Brain pericyte (primary cell): ENCODE measurements around the gene ITSN1.
"Not testable (repeated sequence)": the region's sequence is repeated elsewhere in the genome, so short reads cannot be mapped to it uniquely, and the experiment has no call there.

Source experiments
- DNase-seq: peaks from one replicate; pipeline ENCODE4 v3.0.0-alpha.2; 2012; ENCODE audit warnings: low read depth, low spot score

Gene ITSN1

DNA sequence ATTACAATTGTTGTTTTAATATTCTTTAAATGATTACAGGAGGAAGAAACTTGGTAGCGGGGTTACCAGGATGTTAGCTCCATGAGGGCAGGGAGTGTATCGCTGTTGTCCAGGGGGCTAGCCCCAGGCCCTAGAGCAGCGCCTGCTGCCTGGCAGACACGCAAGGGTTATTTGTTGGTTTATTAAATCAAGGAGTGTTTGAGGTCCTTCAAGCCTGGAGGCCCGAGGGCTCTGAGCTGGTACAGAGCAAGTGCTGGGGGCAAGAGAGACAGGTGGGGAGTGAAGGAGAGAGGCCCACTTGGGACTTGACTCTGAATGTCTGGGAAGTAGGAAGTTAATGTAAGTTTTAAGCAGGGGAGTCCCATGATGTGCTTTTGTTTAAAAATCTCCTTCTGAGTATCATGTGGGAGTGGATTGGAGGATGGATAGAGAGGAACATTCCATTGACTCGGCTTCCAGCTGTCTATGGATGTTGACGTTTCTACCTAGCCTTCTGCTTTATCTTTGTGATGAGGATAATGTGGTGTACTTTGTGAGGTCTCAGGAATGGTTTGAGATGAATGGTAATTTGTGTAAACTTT is 8.7 kb downstream of the ITSN1 start:
- no peak for DNase-seq

DNA sequence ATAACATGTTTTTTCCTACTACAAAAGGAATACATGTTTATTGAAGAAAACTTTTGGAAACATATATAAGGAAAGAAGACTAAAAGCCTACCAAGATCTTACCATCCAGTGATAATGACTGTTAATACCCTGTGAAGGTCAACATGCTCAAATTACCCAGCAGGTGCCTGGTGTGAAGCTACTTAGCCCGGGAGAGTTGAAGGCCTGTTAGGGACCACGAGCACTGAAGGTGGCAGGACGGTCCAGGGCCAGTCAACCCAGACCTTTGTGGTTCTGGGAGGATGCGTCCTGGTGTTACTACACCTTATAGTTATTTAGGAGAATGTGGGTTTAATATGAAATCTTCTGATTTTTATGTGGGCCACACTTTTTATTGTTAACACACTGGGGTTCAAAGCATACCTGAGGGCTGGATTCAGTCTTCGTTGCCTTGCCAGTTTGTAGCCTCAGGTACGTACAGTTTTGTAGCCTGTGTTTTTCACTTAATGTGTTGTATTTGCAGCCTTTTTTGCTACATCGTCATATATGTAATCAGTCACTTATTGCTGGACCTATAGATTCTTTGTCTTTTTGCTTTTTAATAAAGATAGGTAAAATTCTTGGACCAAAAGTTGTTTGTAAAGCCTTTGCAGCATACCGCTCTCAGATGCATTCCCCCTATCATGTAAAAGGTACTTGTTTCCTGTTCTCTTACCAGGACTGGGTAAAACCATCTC is 9.8 kb downstream of the ITSN1 start:
- no peak for DNase-seq

DNA sequence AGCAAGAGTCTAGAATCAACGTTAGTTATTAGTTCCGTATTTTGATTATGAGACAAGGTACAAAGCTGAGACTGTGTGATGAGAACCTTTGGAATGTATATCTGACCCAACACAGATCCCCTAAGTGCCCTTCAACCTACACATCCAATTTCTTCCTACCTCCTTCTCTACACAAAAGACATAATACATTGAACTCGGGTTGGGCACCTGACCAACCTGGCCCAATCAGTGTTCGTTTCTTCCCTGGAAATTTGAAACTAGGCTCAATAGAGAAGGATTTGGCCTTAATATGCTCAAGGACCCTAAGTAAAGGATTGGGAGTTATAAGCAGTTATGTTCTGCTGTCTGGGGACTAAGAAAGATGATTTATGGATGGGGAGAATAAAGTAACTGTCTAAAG is 12.1 kb downstream of the ITSN1 start:
- no peak for DNase-seq

DNA sequence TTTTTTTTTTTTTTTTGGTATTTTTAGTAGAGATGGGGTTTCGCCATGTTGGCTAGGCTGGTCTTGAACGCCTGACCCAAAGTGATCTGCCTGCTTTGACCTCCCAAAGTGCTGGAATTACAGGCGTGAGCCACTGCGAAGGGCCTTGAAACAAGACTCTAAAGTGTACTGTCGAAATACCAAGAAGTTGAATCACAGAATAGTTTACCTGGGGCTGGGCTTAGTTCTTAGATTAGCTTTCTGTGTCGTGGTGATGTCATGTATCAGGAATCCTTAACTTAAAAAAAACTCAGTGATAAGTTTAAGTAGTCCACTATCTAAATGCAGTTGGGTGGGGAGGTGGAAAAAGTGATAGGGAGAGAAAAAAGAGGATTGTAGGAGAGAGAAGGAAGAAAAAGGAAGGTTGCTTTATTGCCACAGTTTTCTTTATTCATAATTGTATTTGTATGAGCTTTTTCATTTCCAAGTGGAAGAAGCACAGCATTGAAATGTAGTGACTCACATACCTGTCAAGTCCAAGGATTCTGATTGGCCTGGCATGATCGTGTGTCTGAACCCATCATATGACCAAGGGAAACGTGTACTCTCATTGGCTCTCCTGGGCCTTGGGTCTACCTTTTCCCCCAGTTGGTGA is 13.4 kb downstream of the ITSN1 start:
- no peak for DNase-seq

DNA sequence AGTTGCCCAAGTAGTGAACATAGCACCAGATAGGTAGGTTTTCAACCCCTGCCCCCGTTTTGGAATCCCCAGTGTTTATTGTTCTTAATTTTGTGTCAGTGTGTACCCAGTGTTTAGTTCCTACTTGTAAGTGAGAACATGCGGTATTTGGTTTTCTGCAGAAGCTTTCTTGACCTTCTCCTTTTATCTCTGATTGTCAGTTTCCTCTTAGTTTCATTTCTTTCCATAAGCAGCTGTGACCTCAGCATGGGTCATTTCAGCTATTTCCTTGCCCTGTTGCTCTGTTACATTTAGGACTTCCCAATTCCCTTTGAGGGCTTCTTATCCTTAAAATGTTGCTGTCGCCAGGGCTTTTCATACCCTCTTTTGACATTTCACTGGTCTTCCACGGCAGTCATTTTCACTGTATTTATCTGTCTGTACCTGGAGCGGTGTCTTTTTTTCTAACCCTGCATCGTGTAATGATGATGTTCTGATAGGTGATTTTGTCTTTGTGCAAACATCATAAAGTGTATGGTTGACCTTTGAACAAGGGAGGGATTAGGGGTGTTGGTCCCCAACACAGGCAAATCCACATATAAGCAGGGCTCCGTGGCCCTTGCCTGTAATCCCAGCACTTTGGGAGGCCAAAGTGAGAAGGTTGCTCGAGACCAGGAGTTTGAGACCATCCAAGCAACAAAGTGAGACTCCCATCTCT is 15.0 kb downstream of the ITSN1 start:
- DNase-seq = no peak

DNA sequence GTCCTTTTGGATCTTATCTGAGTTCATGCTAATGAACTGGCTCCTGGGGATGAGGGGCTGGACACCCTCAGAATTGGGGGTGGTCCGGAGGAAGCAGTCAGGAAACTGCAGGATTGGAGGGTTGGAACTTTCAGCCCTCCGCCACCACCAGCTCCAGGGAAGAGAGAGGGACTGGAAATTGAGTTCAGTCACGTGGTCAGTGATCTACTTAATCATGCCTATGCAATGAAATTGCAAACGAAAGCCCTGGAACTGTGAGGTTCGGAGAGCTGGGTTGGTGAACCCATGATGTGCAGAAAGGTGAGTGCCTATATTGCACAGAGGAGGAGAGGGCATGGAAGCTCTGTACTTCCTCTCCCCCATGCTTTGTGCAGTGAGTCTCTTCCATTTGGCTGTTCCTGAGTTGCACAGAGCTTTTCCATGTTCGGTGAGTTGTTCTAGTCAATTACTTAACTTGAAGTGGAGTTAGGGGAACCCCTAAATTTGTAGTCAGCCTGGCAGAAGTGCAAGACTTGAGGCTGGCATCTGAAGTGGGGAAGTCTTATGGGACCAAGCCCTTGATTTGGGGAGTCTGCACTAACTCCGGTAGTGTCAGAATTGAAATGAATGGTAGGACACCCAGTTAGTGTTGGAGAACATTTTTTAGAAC is 16.7 kb downstream of the ITSN1 start:
- DNase-seq = no peak

DNA sequence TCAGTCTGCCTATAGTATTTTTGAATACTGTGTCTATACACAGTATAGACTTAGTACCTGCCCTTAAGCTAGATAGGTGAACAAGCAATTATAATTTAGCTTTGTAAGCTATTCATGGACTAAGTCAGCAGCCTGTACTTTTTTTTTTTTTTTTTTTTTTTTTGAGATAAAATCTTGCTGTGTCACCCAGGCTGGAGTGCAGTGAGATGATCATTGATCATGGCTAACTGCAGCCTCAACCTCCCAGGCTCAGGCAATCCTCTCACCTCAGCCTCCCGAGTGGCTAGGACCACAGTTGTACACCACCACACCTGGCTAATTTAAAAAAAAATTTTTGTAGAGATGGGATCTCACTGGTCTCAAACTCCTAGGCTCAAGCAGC is 17.3 kb downstream of the ITSN1 start:
- DNase-seq = no peak

DNA sequence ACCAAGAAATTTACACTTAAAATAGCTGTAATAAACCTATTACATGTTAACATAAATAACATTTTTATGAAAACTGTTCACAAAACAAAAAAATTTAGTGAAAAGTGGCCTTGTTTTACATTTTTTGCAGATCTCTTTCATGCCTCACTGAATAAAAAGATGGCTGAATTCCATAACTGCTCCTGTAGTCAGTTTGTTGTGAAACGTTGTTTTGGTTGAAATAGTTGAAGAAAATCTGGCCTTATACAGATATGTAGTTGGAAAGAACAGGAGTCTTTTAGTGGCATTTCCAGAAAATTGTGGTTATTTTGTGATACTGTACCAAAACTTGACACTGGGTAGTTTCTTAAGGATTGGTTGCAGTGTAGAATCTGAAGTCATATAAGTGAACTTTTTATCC is 18.1 kb downstream of the ITSN1 start:
- no peak for DNase-seq

DNA sequence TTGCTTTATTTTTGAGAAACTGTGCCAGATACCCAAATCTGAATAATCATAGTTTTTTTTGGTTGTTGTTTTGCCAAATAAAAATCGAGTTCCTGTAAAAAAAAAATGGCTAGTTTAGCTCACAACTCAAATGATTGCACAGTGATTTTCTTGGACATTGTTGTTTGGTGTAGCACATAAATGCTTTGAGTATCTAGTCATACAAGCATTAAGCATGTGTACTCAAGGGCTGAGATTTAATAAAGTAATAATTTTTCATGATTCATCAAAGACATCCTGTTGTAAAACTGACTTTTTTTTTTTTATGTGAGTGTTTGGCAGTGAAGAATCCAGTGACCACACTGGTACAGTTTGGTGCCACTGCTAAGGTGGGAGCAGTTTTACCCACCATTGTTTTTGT is 18.8 kb downstream of the ITSN1 start:
- no peak for DNase-seq

DNA sequence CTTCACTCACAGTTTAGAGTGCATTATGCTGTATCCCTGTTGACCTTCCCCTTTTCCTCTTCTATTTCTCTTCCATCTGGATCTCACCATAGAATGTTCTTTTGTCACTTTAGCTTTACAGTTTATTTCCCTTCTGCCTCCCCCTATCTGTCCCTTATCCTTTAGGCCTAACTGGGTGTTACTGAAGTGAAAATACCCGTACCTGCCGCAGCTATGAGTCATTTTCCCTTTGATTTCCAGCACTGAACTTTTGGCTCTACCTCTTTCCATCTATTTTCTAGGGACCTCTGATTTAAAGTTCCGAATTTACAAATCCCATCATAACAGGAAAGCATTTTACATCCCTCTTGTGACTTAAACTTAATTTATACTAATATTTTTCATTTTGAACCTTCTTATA is 19.7 kb downstream of the ITSN1 start:
- DNase-seq = no peak

DNA sequence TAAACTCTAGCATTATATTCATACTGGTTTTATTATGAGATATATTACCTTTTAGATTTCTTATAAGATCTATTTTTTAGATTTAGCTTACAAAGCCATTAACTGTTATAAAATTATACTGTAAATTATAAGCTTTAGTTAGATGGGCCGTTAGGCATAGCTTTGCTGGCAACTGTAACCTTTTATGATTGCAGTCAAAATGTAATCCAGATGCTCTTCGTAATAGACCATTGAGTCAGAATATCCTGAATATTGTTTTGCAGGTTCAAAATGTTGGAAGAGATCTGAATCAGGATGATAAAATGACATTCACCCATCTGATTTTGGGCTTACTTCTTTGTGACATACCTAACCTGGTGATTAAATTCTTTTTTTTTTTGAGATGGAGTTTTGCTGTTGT is 20.9 kb downstream of the ITSN1 start:
- DNase-seq = no peak

DNA sequence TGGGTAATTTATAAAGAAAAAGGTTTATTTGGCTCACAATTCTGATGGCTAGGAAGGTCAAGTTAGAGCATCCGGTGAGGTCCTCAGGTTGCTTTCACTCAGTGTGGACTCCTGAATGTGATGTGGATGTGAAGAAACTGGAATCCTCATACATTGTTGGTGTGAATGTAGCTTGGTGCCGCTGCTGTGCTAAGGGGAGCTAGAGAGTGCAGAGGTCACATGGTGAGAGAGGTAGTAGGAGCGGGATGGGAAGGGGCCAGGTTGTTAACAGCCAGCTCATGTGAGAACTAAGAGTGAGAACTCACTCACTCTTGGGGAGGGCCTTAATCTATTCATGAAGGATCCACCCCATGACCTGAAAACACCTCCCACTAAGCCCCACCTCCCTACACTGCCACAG is 21.8 kb downstream of the ITSN1 start:
- no peak for DNase-seq

DNA sequence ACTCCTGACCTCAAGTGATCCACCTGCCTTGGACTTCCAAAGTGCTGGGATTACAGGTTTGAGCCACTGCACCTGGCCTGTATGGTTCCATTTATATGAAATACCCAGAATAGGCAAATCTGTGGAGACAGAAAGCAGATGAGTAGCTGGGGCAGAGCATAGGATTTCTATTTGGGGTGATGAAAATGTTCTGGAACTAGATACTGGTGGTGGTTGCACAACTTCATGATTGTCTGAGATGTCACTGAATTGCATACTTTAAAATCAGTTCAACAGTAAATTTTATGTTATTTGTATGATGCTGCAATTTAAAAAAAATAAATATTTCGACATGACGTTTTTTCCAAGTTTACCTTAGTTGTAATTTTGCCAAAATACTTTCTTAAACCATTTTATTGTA is 23.9 kb downstream of the ITSN1 start:
- DNase-seq = no peak

DNA sequence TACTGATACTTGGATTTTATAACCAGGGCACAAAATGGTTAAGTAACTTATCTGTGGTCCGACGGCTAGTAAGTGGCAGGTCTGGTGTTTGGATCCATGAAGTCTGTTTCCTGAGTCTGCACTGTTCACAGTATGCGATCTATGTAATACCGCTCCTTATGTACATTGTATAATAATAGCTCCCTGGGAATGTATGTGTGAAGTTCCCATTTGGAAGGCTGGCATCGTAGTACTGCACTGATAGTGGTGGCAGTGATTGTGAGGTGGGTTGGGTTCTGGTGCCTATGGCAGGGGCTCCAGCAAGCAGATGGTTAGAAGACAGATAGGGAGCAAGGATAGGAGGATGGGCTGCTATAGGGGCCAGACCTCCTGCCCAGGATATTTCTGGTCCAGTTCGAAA is 25.3 kb downstream of the ITSN1 start:
- DNase-seq = no peak

DNA sequence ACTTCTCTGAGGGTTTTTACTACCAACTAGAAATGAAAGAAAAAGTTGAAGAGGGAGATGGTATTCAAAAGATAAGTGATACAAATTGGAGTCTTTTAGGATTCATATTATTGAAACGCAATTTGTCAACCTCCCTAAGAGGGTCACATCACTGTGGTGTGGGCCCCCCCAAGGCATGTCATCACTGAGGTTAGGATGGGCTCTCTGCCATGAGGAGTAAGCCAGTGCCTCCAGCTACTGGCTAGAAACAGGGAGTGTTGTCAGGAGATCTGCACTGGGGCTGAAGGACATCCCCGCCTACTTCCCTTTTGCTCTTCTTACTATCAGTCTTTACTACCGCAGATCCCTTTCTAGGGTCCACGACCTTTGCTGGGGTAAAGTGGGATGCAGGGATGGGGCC is 25.9 kb downstream of the ITSN1 start:
- DNase-seq = no peak

DNA sequence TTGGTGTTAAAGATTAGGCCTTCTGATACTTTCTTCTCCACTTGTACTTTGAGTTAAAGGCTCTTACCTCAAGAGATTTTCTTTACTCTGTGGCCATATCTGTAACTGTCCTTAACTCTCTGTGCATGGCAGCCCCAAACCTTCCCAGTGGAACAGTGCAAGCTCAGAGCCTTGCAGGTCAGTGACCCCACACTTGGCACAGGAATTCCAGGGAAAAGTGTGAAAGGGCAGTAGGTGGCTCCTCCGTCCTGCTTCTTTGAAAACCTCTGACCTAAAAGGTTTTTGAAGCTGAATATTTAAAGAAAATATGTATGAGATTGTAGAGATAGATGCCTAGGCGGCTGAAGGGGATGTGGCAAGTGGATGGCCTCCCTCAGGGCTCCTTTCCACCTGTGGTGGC is 26.3 kb downstream of the ITSN1 start:
- no peak for DNase-seq

DNA sequence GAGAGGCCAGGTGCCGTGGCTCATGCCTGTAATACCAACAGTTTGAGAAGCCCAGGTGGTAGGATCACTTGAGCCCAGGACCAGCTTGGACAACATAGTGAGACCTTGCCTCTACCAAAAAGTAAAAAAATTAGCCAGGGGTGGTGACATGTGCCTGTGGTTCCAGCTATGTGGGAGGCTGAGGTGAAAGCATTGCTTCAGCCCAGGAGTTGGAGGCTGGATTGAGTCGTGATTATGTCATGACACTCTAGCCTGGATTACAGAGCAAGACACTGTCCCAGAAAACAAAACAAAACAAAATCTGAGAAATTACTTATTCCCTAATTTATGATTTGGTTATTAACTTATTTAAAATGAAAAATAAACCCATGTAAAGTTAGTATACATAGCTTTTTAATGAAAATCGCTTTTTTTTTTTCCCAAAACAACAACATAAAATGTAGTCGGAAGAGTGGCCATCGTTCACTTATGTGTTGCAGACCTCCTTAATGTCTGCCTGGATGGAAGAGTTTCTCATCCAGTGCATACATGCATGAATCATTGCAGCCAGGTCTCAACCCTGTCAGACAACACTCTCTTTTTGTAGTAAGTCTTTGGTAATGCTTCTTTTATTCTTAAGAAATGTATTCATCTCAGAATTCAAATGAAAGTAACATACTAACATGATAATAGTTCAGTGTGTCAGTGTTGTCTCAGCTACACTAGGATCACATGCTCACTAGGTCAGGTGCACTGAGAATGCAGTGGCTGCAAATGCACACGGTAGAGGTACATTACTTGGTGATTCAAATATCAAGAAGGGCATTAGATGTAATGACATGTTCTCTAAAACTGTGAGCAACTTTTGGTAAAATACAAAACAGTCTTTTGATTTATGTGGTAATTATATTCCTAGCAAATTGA is 28.0 kb downstream of the ITSN1 start:
- no peak for DNase-seq

DNA sequence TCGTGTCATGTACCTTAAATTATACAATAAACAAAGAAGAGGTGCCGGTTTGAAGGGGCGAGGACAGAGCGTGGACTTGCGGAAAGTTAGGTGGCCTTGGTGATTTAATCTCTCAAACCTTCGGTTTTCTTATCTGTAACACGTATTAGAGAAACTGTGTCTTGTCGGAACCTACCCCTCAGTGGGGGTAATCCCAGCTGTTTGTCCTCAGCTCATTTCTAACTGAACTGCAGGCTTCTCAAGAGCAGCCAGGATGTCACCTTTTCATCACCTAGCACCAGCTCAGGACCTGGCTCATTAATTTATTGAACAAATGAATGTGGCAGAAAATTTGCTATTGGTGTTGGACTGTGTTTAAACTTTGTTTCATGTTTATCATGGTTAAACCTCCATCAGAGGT is 31.2 kb downstream of the ITSN1 start:
- no peak for DNase-seq

DNA sequence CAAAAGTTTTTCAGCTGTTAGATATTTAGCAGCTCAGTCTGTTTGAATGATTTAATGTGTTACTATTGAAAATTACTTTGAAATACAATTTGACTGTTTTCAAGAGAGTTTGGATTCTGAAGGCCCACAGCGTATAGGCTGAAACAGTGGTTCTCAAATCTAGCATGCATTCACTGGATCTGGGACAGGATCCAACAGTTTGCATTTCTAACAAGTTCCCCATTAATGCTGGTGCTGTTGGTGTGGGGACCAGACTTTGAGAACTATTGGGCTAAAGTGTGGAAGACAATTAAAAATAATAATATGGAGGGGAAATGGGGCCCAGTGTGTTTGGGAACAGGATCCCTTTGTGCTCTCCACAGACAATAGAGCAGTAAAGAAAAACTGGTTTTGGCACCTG is 31.9 kb downstream of the ITSN1 start:
- no peak for DNase-seq

DNA sequence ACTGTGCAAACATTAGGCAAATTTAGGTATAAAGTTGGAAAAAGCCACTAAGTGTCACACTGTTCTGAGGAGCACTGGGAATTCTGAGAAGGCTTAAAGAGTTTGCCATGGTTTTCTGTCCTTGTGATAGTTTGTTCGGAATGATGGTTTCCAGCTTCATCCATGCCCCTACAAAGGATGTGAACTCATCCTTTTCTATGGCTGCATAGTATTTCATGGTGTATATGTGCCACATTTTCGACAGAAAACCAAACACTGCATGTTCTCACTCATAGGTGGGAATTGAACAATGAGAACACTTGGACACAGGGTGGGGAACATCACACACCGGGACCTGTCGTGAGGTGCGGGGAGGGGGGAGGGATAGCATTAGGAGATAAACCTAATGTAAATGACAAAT is 34.4 kb downstream of the ITSN1 start:
- not testable (repeated sequence) for DNase-seq

DNA sequence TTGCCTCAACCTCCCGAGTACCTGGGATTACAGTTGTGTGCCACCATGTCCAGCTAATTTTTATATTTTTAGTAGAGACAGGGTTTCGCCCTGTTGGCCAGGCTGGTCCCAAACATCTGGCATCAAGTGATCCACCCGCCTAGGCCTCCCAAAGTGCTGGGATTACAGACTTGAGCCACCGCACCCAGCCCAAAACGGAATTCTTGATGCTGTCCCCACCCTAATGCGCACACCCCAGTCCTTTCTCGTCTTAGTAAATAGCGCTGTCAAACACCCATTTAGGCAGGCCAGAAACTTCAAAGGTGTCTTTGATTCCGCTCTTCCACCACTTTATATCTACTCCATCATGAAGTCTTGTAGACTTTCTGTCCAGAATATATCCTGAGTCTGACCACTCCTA is 35.1 kb downstream of the ITSN1 start:
- DNase-seq = no peak
